Cardiac muscle cell (in vitro differentiated cells and primary cell): ENCODE measurements around the gene DBF4. TPM values are rescaled to one million over a fixed set of nuclear protein-coding genes. Genes with fewer than 3 reads are reported as not detected.
"Not testable (repeated sequence)": the region's sequence is repeated elsewhere in the genome, so short reads cannot be mapped to it uniquely, and the experiment has no call there.

ENCODE experiments used
- DNase-seq, 2 donors: peaks; one replicate each; pipeline versions ENCODE4 v3.0.0 to v3.0.0-alpha.2; 2010 to 2017; ENCODE audit warnings: low read depth in 1 of 2, low spot score in 1 of 2
- H3K27ac ChIP-seq: fragments of 200-600 bp; sonication (generic); 2 replicates; pipeline ENCODE4 v1.5.1; 2016
- H3K27me3 ChIP-seq: fragments of 200-600 bp; sonication (generic); 2 replicates; pipeline ENCODE4 v1.6.0; 2016; ENCODE audit warnings: control low read depth
- H3K36me3 ChIP-seq: fragments of 200-600 bp; sonication (generic); 2 replicates; pipeline ENCODE4 v1.5.1; 2016; ENCODE audit warnings: control low read depth
- H3K4me1 ChIP-seq: fragments of 200-600 bp; sonication (generic); 2 replicates; pipeline ENCODE4 v1.8.1; 2017; ENCODE audit warnings: low read depth, mild to moderate bottlenecking, mixed run types
- H3K4me3 ChIP-seq: fragments of 200-600 bp; sonication (generic); 2 replicates; pipeline ENCODE4 v1.5.1; 2016; ENCODE audit warnings: mild to moderate bottlenecking
- H3K9me3 ChIP-seq: fragments of 200-600 bp; sonication (generic); 2 replicates; pipeline ENCODE4 v1.5.1; 2017; ENCODE audit warnings: low read depth, mild to moderate bottlenecking, control low read depth
- CTCF ChIP-seq: IDR thresholded peaks from 2 replicates; pipeline ENCODE4 v1.5.1; 2012; ENCODE audit warnings: low read depth, mild to moderate bottlenecking, low read length
- polyA plus RNA-seq: library from polyadenylated mRNA; unstranded; fragments of >200 nt; fragmentation: Nextera tagmentation; extraction: Ambion mirVana; gene quantifications from 2 replicates; pipeline ENCODE4 v1.2.1, GENCODE V29; 2016
- total RNA-seq: library from RNA; depleted of rRNA; stranded (reverse); fragments of >200 nt; gene quantifications from 2 replicates; pipeline ENCODE4 v1.2.3, GENCODE V29; 2016

Gene DBF4
- total RNA-seq (16.2 and 29.4 TPM in 2 replicates), polyA plus RNA-seq (18.1 and 31.0 TPM in 2 replicates)

- peaks cover 22% of the 10 kb centered on the region for H3K4me1 ChIP-seq
- no peaks in the 10 kb centered on the region for H3K9me3 ChIP-seq
- H3K36me3 ChIP-seq: no peaks in the 10 kb centered on the region
- peak within 1 kb of the TSS; percentile 91 for H3K4me3 ChIP-seq
- H3K27me3 ChIP-seq: no peaks in the 10 kb centered on the region
- TF ChIP-seq CTCF: no peak
- H3K27ac ChIP-seq: peak within 1 kb of the TSS; percentile 94
- peak; percentile 96 to 97 for DNase-seq
These were observed at the start of gene DBF4, which contains the start of gene SLC25A40 for GRCh38 chr7:87876040-87876868. Gene DBF4 (plus strand): TSS chr7:87876493. CDS start chr7:87876733, 240 bp downstream. Gene SLC25A40 (minus strand): TSS chr7:87876360. CDS start chr7:87858727, 17,633 bp downstream.

- not testable (repeated sequence) for H3K4me1 ChIP-seq, H3K27ac ChIP-seq, H3K36me3 ChIP-seq, H3K9me3 ChIP-seq, H3K27me3 ChIP-seq, H3K4me3 ChIP-seq, DNase-seq
These were observed 47.9 kb upstream of the DBF4 start for GRCh38 chr7:87828383-87828782.

- no peak for TF ChIP-seq CTCF
- H3K27ac ChIP-seq: no peak overlapping the region
- no peak for DNase-seq
These were observed 45.2 kb upstream of the DBF4 start for GRCh38 chr7:87831097-87831496.

GRCh38 chr7:87833130-87833529, 43.2 kb upstream of the DBF4 start:
- Histone ChIP-seq H3K36me3 (peaks cover 3% of the 10 kb centered on the region), H3K4me1 (no peaks in the 10 kb centered on the region), H3K27ac (no peak overlapping the region), H3K9me3 (no peaks in the 10 kb centered on the region), H3K27me3 (no peaks in the 10 kb centered on the region), H3K4me3 (no peak overlapping the region)
- TF ChIP-seq CTCF: no peak
- no peak for DNase-seq

More at GRCh38 chr7:87831097-87831496, 45.2 kb upstream of the DBF4 start:
- no peaks in the 10 kb centered on the region for H3K27me3 ChIP-seq
- no peaks in the 10 kb centered on the region for H3K9me3 ChIP-seq
- H3K4me1 ChIP-seq: no peaks in the 10 kb centered on the region
- H3K36me3 ChIP-seq: no peaks in the 10 kb centered on the region
- H3K4me3 ChIP-seq: no peak overlapping the region

- Histone ChIP-seq H3K9me3 (no peaks in the 10 kb centered on the region), H3K4me3 (no peak overlapping the region), H3K36me3 (peaks cover 3% of the 10 kb centered on the region), H3K4me1 (no peaks in the 10 kb centered on the region), H3K27me3 (no peaks in the 10 kb centered on the region), H3K27ac (no peak overlapping the region)
- TF ChIP-seq CTCF: no peak
- DNase-seq: no peak
These were observed 38.7 kb upstream of the DBF4 start for GRCh38 chr7:87837597-87837996.
